K562 (cell line): Measurements from ENCODE around the gene NRF1. TPM values are rescaled to one million over a fixed set of nuclear protein-coding genes. Genes with fewer than 3 reads are reported as not detected.

Source experiments
- ATAC-seq: fragments of 200-7000 bp; cut with Tn5 transposase; 3 replicates; pipeline ENCODE4 v1.9.1; 2020; ENCODE audit warnings: moderate library complexity
- BruUV-seq: library from RNA; stranded (reverse); fragments of 400-500 nt; replicated peaks from 2 replicates; lab custom pipeline; 2021; lab: Mats Ljungman, UMichigan
- CTCF ChIA-PET: fragments of 300-600 bp; formaldehyde crosslinking; extraction: SDS; loops from one replicate; lab custom pipeline; 2021; ENCODE audit warnings: low intra/inter-chr PET ratio; lab: Yijun Ruan, JAX
- POLR2A ChIA-PET: fragments of 300-600, 350-650 bp; sonication (Branson Sonifier 250); formaldehyde crosslinking; extraction: SDS; loops from one replicate; lab custom pipeline; 2021; ENCODE audit warnings: antibody characterized with exemption, inconsistent platforms; lab: Yijun Ruan, JAX
- DNase-seq, 4 experiments: peaks; one replicate each; pipeline versions ENCODE4 v3.0.0 to v3.0.0-alpha.2; 2011 to 2018; ENCODE audit warnings: low spot score in 3 of 4, mixed read lengths in 3 of 4; ENCODE audit errors: extremely low read depth in 1 of 4
- FAIRE-seq: peaks from 2 replicates; lab custom pipeline; 2011; peaks lifted over from hg19 to GRCh38; lab: Jason Lieb, UNC
- H2AFZ ChIP-seq: 2 replicates; pipeline ENCODE4 v1.6.0; 2011; ENCODE audit warnings: low read depth, low read length, control low read depth, inconsistent platforms
- H3K27ac ChIP-seq: fragments of 200-600 bp; 3 replicates; pipeline ENCODE4 v1.8.0; 2011; ENCODE audit warnings: low read depth, mild to moderate bottlenecking, control low read depth, inconsistent platforms, low read length, moderate library complexity, mixed read lengths; ENCODE audit errors: extremely low read depth
- H3K27me3 ChIP-seq, 2 experiments: fragments of 300-600 bp in 1 of 2; 2 replicates in 1 of 2; 3 replicates in 1 of 2; pipeline versions ENCODE4 v1.6.0 to v1.8.0; 2011; ENCODE audit warnings: inconsistent platforms in 2 of 2, low read length in 2 of 2, mild to moderate bottlenecking in 1 of 2, mixed read lengths in 1 of 2, moderate library complexity in 1 of 2; ENCODE audit not compliant: control insufficient read depth in 2 of 2, insufficient read depth in 2 of 2
- H3K36me3 ChIP-seq: fragments of 300-600 bp; 3 replicates; pipeline ENCODE4 v1.8.0; 2011; ENCODE audit warnings: mild to moderate bottlenecking, low read length, inconsistent platforms; ENCODE audit not compliant: control insufficient read depth, insufficient read depth
- H3K4me1 ChIP-seq, 2 experiments: fragments of 200-600 bp in 1 of 2; replicated peaks in 1 of 2; 2 replicates in 1 of 2; 3 replicates in 1 of 2; pipeline versions ENCODE4 v1.5.1 to v1.8.0; 2011; ENCODE audit warnings: inconsistent platforms in 2 of 2, low read length in 2 of 2, mild to moderate bottlenecking in 1 of 2, mixed read lengths in 1 of 2, moderate library complexity in 1 of 2; ENCODE audit not compliant: control insufficient read depth in 2 of 2, insufficient read depth in 2 of 2
- H3K4me2 ChIP-seq: 2 replicates; pipeline ENCODE4 v1.6.1; 2011; ENCODE audit warnings: low read length, control low read depth, inconsistent platforms, mixed read lengths; ENCODE audit not compliant: insufficient read depth
- H3K4me3 ChIP-seq: fragments of 200-600 bp; sonication (generic), shearing (Covaris generic); 2 replicates; pipeline ENCODE4 v1.5.1; 2016; ENCODE audit warnings: control low read depth, inconsistent platforms
- H3K79me2 ChIP-seq: fragments of 200-600 bp; 3 replicates; pipeline ENCODE4 v1.8.0; 2011; ENCODE audit warnings: low read length, inconsistent platforms; ENCODE audit not compliant: control insufficient read depth, insufficient read depth
- H3K9ac ChIP-seq, 2 experiments: 2 replicates each; pipeline versions ENCODE4 v1.6.0 to v1.6.1; 2011; ENCODE audit warnings: low read depth in 2 of 2, low read length in 2 of 2, control low read depth in 1 of 2, inconsistent platforms in 1 of 2, mild to moderate bottlenecking in 1 of 2, mixed read lengths in 1 of 2; ENCODE audit not compliant: insufficient read depth in 1 of 2
- H3K9me1 ChIP-seq: one replicate; pipeline ENCODE4 v1.6.0; 2011; ENCODE audit warnings: inconsistent platforms, mild to moderate bottlenecking, low read length, moderate library complexity; ENCODE audit not compliant: control insufficient read depth, insufficient read depth
- H3K9me3 ChIP-seq: replicated peaks from 2 replicates; pipeline ENCODE4 v1.5.1; 2011; ENCODE audit warnings: low read depth, low read length, inconsistent platforms; ENCODE audit not compliant: control insufficient read depth, insufficient read depth
- H4K20me1 ChIP-seq: replicated peaks from 2 replicates; pipeline ENCODE4 v1.6.1; 2011; ENCODE audit warnings: low read length, inconsistent platforms, mixed read lengths; ENCODE audit not compliant: control insufficient read depth, insufficient read depth
- E2F5 ChIP-seq: sonication (generic); formaldehyde crosslinking; IDR thresholded peaks from 2 replicates; pipeline ENCODE4 v1.8.0; 2022; ENCODE audit warnings: mild to moderate bottlenecking, missing genetic modification reagents
- MXI1 ChIP-seq: IDR thresholded peaks from 2 replicates; pipeline ENCODE4 v1.6.1; 2011; ENCODE audit warnings: low read depth, mild to moderate bottlenecking, improper control_type of control experiment, low read length
- NFIC ChIP-seq: fragments of 450-650 bp; IDR thresholded peaks from 2 replicates; pipeline ENCODE4 v1.6.1; 2017; ENCODE audit warnings: mild to moderate bottlenecking, inconsistent platforms
- XRCC3 ChIP-seq: fragments of 450-650 bp; IDR thresholded peaks from 2 replicates; pipeline ENCODE4 v1.6.1; 2017; ENCODE audit warnings: mild to moderate bottlenecking, moderate library complexity
- WGBS: fragments of 100-300 bp; shearing (Covaris generic); methylation state at CpG from one replicate; pipeline ENCODE4 v1.1.6; 2016; ENCODE audit warnings: low coverage, mixed read lengths; ENCODE audit not compliant: insufficient coverage; ENCODE audit errors: missing lambda C conversion rate; 5-methylcytosine and 5-hydroxymethylcytosine counted together
- in situ Hi-C: fragments of 300-500 bp; cut with MboI; formaldehyde crosslinking; loops from 4 replicates; pipeline ENCODE4 v1.15.0; 2018; ENCODE audit warnings: inconsistent platforms, mixed read lengths
- intact Hi-C: fragments of 100-400 bp; cut with micrococcal nuclease; formaldehyde crosslinking; loops from 2 replicates; pipeline ENCODE4 v1.14.2; 2022
- polyA plus RNA-seq, 8 experiments: library from polyadenylated mRNA; depleted of rRNA in 4 of 8; stranded (reverse) in 5 of 8; unstranded in 3 of 8; fragments of >200 nt; fragmentation: Nextera tagmentation in 2 of 8; fragmentation: Illumina TruSeq in 1 of 8; extraction: Ambion mirVana in 2 of 8; extraction: Trizol in 1 of 8; gene quantifications; 2 replicates each; pipeline versions ENCODE4 v1.2.1 to v1.2.3, GENCODE V29; 2011 to 2014; ENCODE audit warnings: inconsistent platforms in 1 of 8, missing spikeins in 1 of 8
- total RNA-seq, 7 experiments: library from RNA; depleted of rRNA in 6 of 7; stranded (reverse); fragments of >200 nt in 6 of 7; fragmentation: Illumina TruSeq in 2 of 7; extraction: Trizol in 2 of 7; gene quantifications; 2 replicates each; pipeline versions ENCODE4 v1.2.1 to v1.2.3, GENCODE V29; 2011 to 2021; ENCODE audit warnings: low replicate concordance in 1 of 7

The NRF1 gene
- total and polyA plus RNA-seq, 9 of the 15 experiments (the other 6 are each of a cell fraction or from before 2014, with no cell fraction given) = 8.6 to 28.8 (median 20.3) TPM

DNA sequence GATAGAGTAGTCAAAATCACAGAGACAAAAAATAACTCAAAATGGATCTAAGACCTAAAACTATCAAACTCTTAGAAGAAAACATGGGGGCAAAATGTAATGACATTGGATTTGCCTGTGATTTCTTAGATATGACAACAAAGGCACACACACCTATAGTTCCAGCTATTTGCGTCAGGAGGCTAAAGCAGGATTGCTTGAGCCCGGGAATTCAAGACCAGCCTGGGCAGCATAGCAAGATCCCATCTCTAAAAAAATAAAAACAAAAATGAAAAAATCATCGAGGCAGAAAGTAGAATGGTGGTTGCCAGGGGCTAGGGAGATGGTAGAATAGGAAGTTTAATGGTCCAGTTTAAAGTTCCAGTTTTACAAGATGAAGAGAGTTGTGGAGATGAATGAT is 113.3 kb downstream of the NRF1 start (continued):
- TF ChIP-seq E2F5 (CRISPR knock-in tag) = 0 out of 2 replicates have a peak, but pooled peaks have one; percentile 20
- 0 out of 2 replicates have a peak, but pooled peaks have one; percentile 9 for TF ChIP-seq XRCC3

- H3K4me2 ChIP-seq = no peak overlapping the region
- H3K27ac ChIP-seq = no peak overlapping the region
- H3K4me3 ChIP-seq = no peak overlapping the region
- H4K20me1 ChIP-seq = no peaks in the 10 kb centered on the region
- intact Hi-C loops (no loop called here), in situ Hi-C loops (no loop called here)
- no peaks in the 10 kb centered on the region for H3K79me2 ChIP-seq
- no TSS peak for BruUV-seq
- no peak overlapping the region for H2AFZ ChIP-seq
- FAIRE-seq (no peak), ATAC-seq (no peak), DNase-seq (no peak)
- H3K9me3 ChIP-seq = no peaks in the 10 kb centered on the region
- CTCF ChIA-PET = interaction anchor here (0.6 kb wide), 1 partner anchor 9 kb away, joined by 3 read pairs; no protein-coding TSS in a partner anchor
- H3K27me3 ChIP-seq = no peaks in the 10 kb centered on the region
- H3K9ac ChIP-seq = no peak overlapping the region
- POLR2A ChIA-PET = no interaction called here
- H3K9me1 ChIP-seq = no peaks in the 10 kb centered on the region
- 62% methylated on average over 5 of the region's 5 CpGs for WGBS
- no peaks in the 10 kb centered on the region for H3K4me1 ChIP-seq
- TF ChIP-seq MXI1 (no peak), NFIC (peak; percentile 50)
- peaks cover 38% of the 10 kb centered on the region for H3K36me3 ChIP-seq
Observed at GRCh38 chr7:129728875-129729467, 117.5 kb downstream of the NRF1 start.
